Renal pelvis (tissue), 4 donors: Measurements from ENCODE around the gene MBP. TPM values are rescaled to one million over a fixed set of nuclear protein-coding genes. Genes with fewer than 3 reads are reported as not detected.

Experiments used
- DNase-seq: peaks from one replicate; pipeline ENCODE4 v3.0.0-alpha.2; 2013
- polyA plus RNA-seq, 3 donors: library from polyadenylated mRNA; unstranded; fragments of 120-200 nt; gene quantifications; one replicate each; pipeline ENCODE4 v1.2.1, GENCODE V29; 2013; ENCODE audit not compliant: insufficient read length in 3 of 3

Gene MBP
- polyA plus RNA-seq, 3 donors = 18.5 to 20.4 (median 19.7) TPM

- no peak for DNase-seq
Observed at GRCh38 chr18:77155031-77155430, 22.4 kb upstream of the MBP start.

- DNase-seq = no peak
Observed at GRCh38 chr18:77153404-77153803, 20.8 kb upstream of the MBP start.

GRCh38 chr18:77151772-77152520 lies 19.4 kb upstream of the MBP start:
- DNase-seq = no peak

- DNase-seq = no peak
Observed at GRCh38 chr18:77151033-77151771, 18.6 kb upstream of the MBP start.

- DNase-seq = no peak
Observed at GRCh38 chr18:77150588-77150987, 18.0 kb upstream of the MBP start.

GRCh38 chr18:77148289-77148688 lies 15.7 kb upstream of the MBP start:
- no peak for DNase-seq

GRCh38 chr18:77147418-77147852 lies 14.9 kb upstream of the MBP start:
- no peak for DNase-seq

- no peak for DNase-seq
Observed at GRCh38 chr18:77146249-77147080, 13.9 kb upstream of the MBP start.

GRCh38 chr18:77145364-77145901 lies 12.8 kb upstream of the MBP start:
- DNase-seq = no peak

- DNase-seq = no peak
Observed at GRCh38 chr18:77144451-77145118, 12.0 kb upstream of the MBP start.

GRCh38 chr18:77144046-77144445 lies 11.5 kb upstream of the MBP start:
- no peak for DNase-seq

GRCh38 chr18:77143196-77143595 lies 10.6 kb upstream of the MBP start:
- DNase-seq = no peak

- DNase-seq = no peak
Observed at GRCh38 chr18:77141401-77142118, 9.0 kb upstream of the MBP start.

- DNase-seq = no peak
Observed at GRCh38 chr18:77140439-77141109, 8.0 kb upstream of the MBP start.

- no peak for DNase-seq
Observed at GRCh38 chr18:77140030-77140429, 7.4 kb upstream of the MBP start.

GRCh38 chr18:77139619-77140018 lies 7.0 kb upstream of the MBP start:
- DNase-seq = no peak

- DNase-seq = no peak
Observed at GRCh38 chr18:77138270-77138669, 5.7 kb upstream of the MBP start.

- no peak for DNase-seq
Observed at GRCh38 chr18:77137851-77138250, 5.3 kb upstream of the MBP start.

GRCh38 chr18:77136871-77137665 lies 4.5 kb upstream of the MBP start:
- no peak for DNase-seq
